Measurements from ENCODE around the gene CFAP90. TPM values are rescaled to one million over a fixed set of nuclear protein-coding genes. Genes with fewer than 3 reads are reported as not detected.

CFAP90 gene
- polyA plus RNA-seq, 2 of the 4 experiments (the other 2 are of a cell fraction): 0.17 to 0.25 TPM

GRCh38 chr5:7802855-7803254, 48.1 kb downstream of the CFAP90 start:
- CTCF ChIA-PET: no interaction called here
- DNase-seq (ENCODE audit: low read depth in 1 of 2, low spot score in 1 of 2) (no peak), FAIRE-seq (no peak)

GRCh38 chr5:7801891-7802614, 48.9 kb downstream of the CFAP90 start:
- POLR2A ChIA-PET: no interaction called here
- CTCF ChIA-PET: interaction anchor here (1.0 kb wide), 1 partner anchor 15 kb away, joined by 3 read pairs; no protein-coding TSS in a partner anchor
- no peak overlapping the region for H3K4me2 ChIP-seq
- 15% methylated on average over 14 of the region's 14 CpGs for WGBS (ENCODE audit: missing lambda C conversion rate)
- DNase-seq (ENCODE audit: low read depth in 1 of 2, low spot score in 1 of 2) (no peak), ATAC-seq (no peak), FAIRE-seq (no peak)
- H3K27ac ChIP-seq: no peak overlapping the region
- TF ChIP-seq PHF8 (IDR thresholded peaks at IDR 0.05; ENCODE audit: borderline replicate concordance, low read depth) (no peak), RFX5 (IDR thresholded peaks at IDR 0.05) (no peak), RAD21 (conservative IDR thresholded peaks at IDR 0.05 in 1 of 2, IDR thresholded peaks at IDR 0.05 in 1 of 2) (no peak), RNF2 (IDR thresholded peaks at IDR 0.05; ENCODE audit: borderline replicate concordance, low read depth) (no peak), EP300 (IDR thresholded peaks at IDR 0.05) (no peak), RARB (CRISPR knock-in tag; IDR thresholded peaks at IDR 0.05) (no peak), BCL3 (IDR thresholded peaks at IDR 0.05) (no peak), HDAC2 (IDR thresholded peaks at IDR 0.05) (no peak), JUN (IDR thresholded peaks at IDR 0.05) (no peak), ZC3H11A (IDR thresholded peaks at IDR 0.05) (no peak), ZNF302 (CRISPR knock-in tag; IDR thresholded peaks at IDR 0.05) (no peak), EHF (CRISPR knock-in tag; IDR thresholded peaks at IDR 0.05) (no peak), MAFK (IDR thresholded peaks at IDR 0.05; ENCODE audit: partially characterized antibody) (no peak), KDM1A (IDR thresholded peaks at IDR 0.05; ENCODE audit: low read depth) (no peak), CEBPB (IDR thresholded peaks at IDR 0.05) (no peak), CHD4 (IDR thresholded peaks at IDR 0.05; ENCODE audit: borderline replicate concordance) (no peak), ELK1 (IDR thresholded peaks at IDR 0.05; ENCODE audit: low read depth, low read length) (no peak), ZSCAN20 (CRISPR knock-in tag; IDR thresholded peaks at IDR 0.05) (no peak), BHLHE40 (IDR thresholded peaks at IDR 0.05; ENCODE audit: low read depth, low read length) (no peak)
- H3K4me1 ChIP-seq: no peaks in the 10 kb centered on the region
- H3K4me3 ChIP-seq: no peak overlapping the region
- no peaks in the 10 kb centered on the region for H3K9me3 ChIP-seq

More at GRCh38 chr5:7802855-7803254, 48.1 kb downstream of the CFAP90 start:
- no peaks in the 10 kb centered on the region for H3K9me3 ChIP-seq
- ATAC-seq: no peak
- H3K4me2 ChIP-seq: no peak overlapping the region
- H3K4me3 ChIP-seq: no peak overlapping the region
- no peaks in the 10 kb centered on the region for H3K4me1 ChIP-seq
- TF ChIP-seq NR3C1 (IDR thresholded peaks at IDR 0.05) (no peak), HES2 (IDR thresholded peaks at IDR 0.05) (no peak), GATA3 (IDR thresholded peaks at IDR 0.05; ENCODE audit: borderline replicate concordance) (no peak), MAZ (IDR thresholded peaks at IDR 0.05; ENCODE audit: borderline replicate concordance, low read depth, low read length) (no peak), NPAS2 (CRISPR knock-in tag; IDR thresholded peaks at IDR 0.05; ENCODE audit: borderline replicate concordance) (no peak), MAFK (IDR thresholded peaks at IDR 0.05; ENCODE audit: partially characterized antibody) (peak; percentile 9), EHF (CRISPR knock-in tag; IDR thresholded peaks at IDR 0.05) (no peak), NFE2L2 (conservative IDR thresholded peaks at IDR 0.05; ENCODE audit: low read length) (no peak), ZC3H11A (IDR thresholded peaks at IDR 0.05) (no peak)
- POLR2A ChIA-PET: no interaction called here
- WGBS (ENCODE audit: missing lambda C conversion rate): 47% methylated on average over 6 of the region's 6 CpGs
- H3K27ac ChIP-seq: no peak overlapping the region
